CD14-positive monocyte (primary cell): ENCODE measurements around the gene USP53. TPM values are rescaled to one million over a fixed set of nuclear protein-coding genes. Genes with fewer than 3 reads are reported as not detected.

Experiments
- DNase-seq, 3 donors: peaks; one replicate each; pipeline ENCODE4 v3.0.0-alpha.2; 2011 to 2022
- H2AFZ ChIP-seq: 2 replicates; pipeline ENCODE4 v1.6.0; 2012; ENCODE audit warnings: mild to moderate bottlenecking, low read depth, low read length, inconsistent platforms; ENCODE audit not compliant: insufficient read depth, poor library complexity, severe bottlenecking
- H3K27ac ChIP-seq, 2 donors: 1 replicate in 1 of 2; 2 replicates in 1 of 2; pipeline ENCODE4 v1.5.1; 2012 to 2013; ENCODE audit warnings: low read length in 2 of 2, control low read depth in 1 of 2, inconsistent platforms in 1 of 2, low read depth in 1 of 2, mild to moderate bottlenecking in 1 of 2
- H3K27me3 ChIP-seq, 2 donors: one replicate each; pipeline versions ENCODE4 v1.6.0 to v1.6.1; 2011 to 2013; ENCODE audit warnings: low read length in 2 of 2; ENCODE audit not compliant: control insufficient read depth in 2 of 2, insufficient read depth in 2 of 2
- H3K36me3 ChIP-seq, 2 donors: replicated peaks in 1 of 2; 1 replicate in 1 of 2; 2 replicates in 1 of 2; pipeline versions ENCODE4 v1.5.1 to v1.6.1; 2012 to 2013; ENCODE audit warnings: low read length in 2 of 2, control low read depth in 1 of 2, inconsistent platforms in 1 of 2, mild to moderate bottlenecking in 1 of 2; ENCODE audit not compliant: insufficient read depth in 2 of 2, control insufficient read depth in 1 of 2
- H3K4me1 ChIP-seq, 2 donors: 1 replicate in 1 of 2; 2 replicates in 1 of 2; pipeline versions ENCODE4 v1.5.1 to v1.6.1; 2012 to 2013; ENCODE audit warnings: low read length in 2 of 2, control low read depth in 1 of 2, inconsistent platforms in 1 of 2, mild to moderate bottlenecking in 1 of 2, moderate library complexity in 1 of 2; ENCODE audit not compliant: insufficient read depth in 2 of 2, control insufficient read depth in 1 of 2
- H3K4me2 ChIP-seq: replicated peaks from 2 replicates; pipeline ENCODE3; 2012; ENCODE audit warnings: low read length, moderate library complexity, mild to moderate bottlenecking; ENCODE audit not compliant: poor library complexity, severe bottlenecking; ENCODE audit errors: extremely low read depth
- H3K4me3 ChIP-seq, 3 experiments: fragments of 200-600 bp in 1 of 3; sonication (generic) in 1 of 3; replicated peaks in 1 of 3; 1 replicate in 2 of 3; 2 replicates in 1 of 3; pipeline ENCODE4 v1.5.1; 2011 to 2013; ENCODE audit warnings: low read length in 3 of 3, mild to moderate bottlenecking in 3 of 3, control low read depth in 2 of 3, low read depth in 2 of 3, inconsistent platforms in 1 of 3, moderate library complexity in 1 of 3
- H3K79me2 ChIP-seq: 2 replicates; pipeline ENCODE4 v1.6.0; 2012; ENCODE audit warnings: mild to moderate bottlenecking, control low read depth, inconsistent platforms, low read length, moderate library complexity; ENCODE audit not compliant: insufficient read depth
- H3K9ac ChIP-seq: 2 replicates; pipeline ENCODE4 v1.6.0; 2017; ENCODE audit warnings: low read length, mild to moderate bottlenecking; ENCODE audit not compliant: insufficient read depth, poor library complexity, severe bottlenecking
- H3K9me3 ChIP-seq, 2 donors: replicated peaks in 1 of 2; 1 replicate in 1 of 2; 2 replicates in 1 of 2; pipeline versions ENCODE4 v1.5.1 to v1.6.1; 2012 to 2013; ENCODE audit warnings: low read length in 2 of 2, control low read depth in 1 of 2; ENCODE audit not compliant: control insufficient read depth in 1 of 2, insufficient read depth in 1 of 2
- H4K20me1 ChIP-seq: 2 replicates; pipeline ENCODE4 v1.6.0; 2012; ENCODE audit warnings: mild to moderate bottlenecking, low read length, control low read depth, moderate library complexity; ENCODE audit not compliant: insufficient read depth
- H3K27ac Mint-ChIP-seq, 7 donors: one replicate each; pipeline ENCODE4 v1.8.0; 2020; ENCODE audit warnings: mild to moderate bottlenecking in 7 of 7, mixed read lengths in 7 of 7, moderate library complexity in 6 of 7, inconsistent platforms in 2 of 7
- H3K27me3 Mint-ChIP-seq, 3 donors: one replicate each; pipeline ENCODE4 v1.8.0; 2021 to 2022; ENCODE audit warnings: low read depth in 3 of 3, mild to moderate bottlenecking in 3 of 3, mixed read lengths in 3 of 3, moderate library complexity in 3 of 3, inconsistent platforms in 1 of 3
- H3K36me3 Mint-ChIP-seq, 2 donors: one replicate each; pipeline ENCODE4 v1.8.0; 2020; ENCODE audit warnings: mixed read lengths in 2 of 2, inconsistent platforms in 1 of 2, mild to moderate bottlenecking in 1 of 2
- H3K4me1 Mint-ChIP-seq: one replicate; pipeline ENCODE4 v1.8.0; 2020; ENCODE audit warnings: mild to moderate bottlenecking, mixed read lengths
- H3K4me3 Mint-ChIP-seq, 2 donors: one replicate each; pipeline ENCODE4 v1.8.0; 2020; ENCODE audit warnings: mild to moderate bottlenecking in 2 of 2, mixed read lengths in 2 of 2, moderate library complexity in 1 of 2
- H3K9me3 Mint-ChIP-seq, 7 donors: one replicate each; pipeline ENCODE4 v1.8.0; 2020 to 2022; ENCODE audit warnings: mixed read lengths in 7 of 7, mild to moderate bottlenecking in 6 of 7, moderate library complexity in 6 of 7, inconsistent platforms in 2 of 7
- WGBS: methylation state at CpG from one replicate; pipeline ENCODE4 v1.1.5; 2013; ENCODE audit warnings: missing lambda C conversion rate; ENCODE audit not compliant: insufficient coverage; 5-methylcytosine and 5-hydroxymethylcytosine counted together
- intact Hi-C, 2 donors: fragments of 100-400 bp; cut with micrococcal nuclease; formaldehyde crosslinking; loops; one replicate each; pipeline versions ENCODE4 v1.15.0 to v1.15.1; 2023
- polyA plus RNA-seq, 3 donors: library from polyadenylated mRNA; depleted of rRNA in 1 of 3; unstranded in 2 of 3; stranded (reverse) in 1 of 3; fragments of 300-500 nt in 2 of 3; fragments of >200 nt in 1 of 3; fragmentation: Illumina TruSeq in 2 of 3; gene quantifications; 1 replicate in 2 of 3; 2 replicates in 1 of 3; pipeline ENCODE4 v1.2.3, GENCODE V29; 2012 to 2021
- TF ChIP-seq, protein P1 (sequence below): fragments of 200-600 bp; IDR thresholded peaks from one replicate; pipeline ENCODE4 v1.8.0; 2022; ENCODE audit warnings: antibody characterized with exemption, mild to moderate bottlenecking

The USP53 gene
- polyA plus RNA-seq, 3 donors = 0.11 to 0.44 (median 0.22) TPM

DNA sequence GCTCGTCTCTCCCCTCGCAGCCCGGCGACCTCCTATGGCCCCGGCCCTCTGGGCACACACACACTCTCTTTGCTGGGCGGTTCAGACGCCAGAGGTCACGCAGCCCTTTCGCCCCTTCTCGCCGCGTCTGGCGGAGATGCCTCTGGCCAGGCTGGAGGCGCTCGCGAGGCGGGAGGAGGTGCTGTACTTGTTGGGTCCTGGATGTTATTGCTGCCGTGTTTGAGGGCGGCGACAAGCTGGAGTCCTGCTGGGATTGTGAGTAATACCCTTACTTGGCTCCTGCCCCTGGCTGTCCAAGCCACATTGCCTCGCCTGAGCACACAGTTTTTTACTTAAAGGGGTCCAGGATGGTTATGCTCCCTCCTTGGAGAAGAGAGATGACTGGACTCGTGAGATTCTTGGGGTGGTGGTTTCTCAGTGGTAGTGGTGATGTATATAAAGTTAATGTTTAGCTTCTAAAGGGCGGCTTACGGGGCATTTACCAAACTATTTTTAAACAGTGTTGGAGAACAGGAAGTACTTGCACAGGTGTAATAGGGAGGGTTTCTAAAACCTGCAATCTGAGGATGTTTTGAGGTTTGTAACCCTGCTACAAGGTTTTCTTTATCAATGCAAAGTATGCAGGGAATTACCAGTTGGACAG is 572 bp downstream of the USP53 start:
- Mint-ChIP-seq H3K36me3 (no peaks in the 10 kb centered on the region), H3K4me3 (peak overlapping the region; percentile 93 to 96), H3K4me1 (peaks cover 34% of the 10 kb centered on the region), H3K9me3 (no peaks in the 10 kb centered on the region), H3K27ac (peak overlapping the region in 6 of 7 donors; percentile 33 to 86 (median 80)), H3K27me3 (peaks cover 7 to 18% (median 17%) of the 10 kb centered on the region in 3 donors)
- DNase-seq = peak; percentile 53 to 73 (median 56)
- peaks cover 0 to 8% of the 10 kb centered on the region in 2 donors for H3K27me3 ChIP-seq
- intact Hi-C loops = loop anchor here (10.0 kb wide), 3 partner anchors 98 to 188 kb away; no protein-coding TSS in a partner anchor
- WGBS = 0% methylated on average over 18 of the region's 24 CpGs
- H3K27ac ChIP-seq = peak overlapping the region in 1 of 2 donors; percentile 55
- peak overlapping the region; percentile 58 for H3K9ac ChIP-seq
- no peaks in the 10 kb centered on the region for H3K9me3 ChIP-seq
- H3K36me3 ChIP-seq = no peaks in the 10 kb centered on the region
- H2AFZ ChIP-seq = peak overlapping the region; percentile 75
- peak overlapping the region; percentile 55 to 84 (median 72) for H3K4me3 ChIP-seq
- H3K4me2 ChIP-seq = peak overlapping the region; percentile 83
- TF ChIP-seq, protein P1, sequence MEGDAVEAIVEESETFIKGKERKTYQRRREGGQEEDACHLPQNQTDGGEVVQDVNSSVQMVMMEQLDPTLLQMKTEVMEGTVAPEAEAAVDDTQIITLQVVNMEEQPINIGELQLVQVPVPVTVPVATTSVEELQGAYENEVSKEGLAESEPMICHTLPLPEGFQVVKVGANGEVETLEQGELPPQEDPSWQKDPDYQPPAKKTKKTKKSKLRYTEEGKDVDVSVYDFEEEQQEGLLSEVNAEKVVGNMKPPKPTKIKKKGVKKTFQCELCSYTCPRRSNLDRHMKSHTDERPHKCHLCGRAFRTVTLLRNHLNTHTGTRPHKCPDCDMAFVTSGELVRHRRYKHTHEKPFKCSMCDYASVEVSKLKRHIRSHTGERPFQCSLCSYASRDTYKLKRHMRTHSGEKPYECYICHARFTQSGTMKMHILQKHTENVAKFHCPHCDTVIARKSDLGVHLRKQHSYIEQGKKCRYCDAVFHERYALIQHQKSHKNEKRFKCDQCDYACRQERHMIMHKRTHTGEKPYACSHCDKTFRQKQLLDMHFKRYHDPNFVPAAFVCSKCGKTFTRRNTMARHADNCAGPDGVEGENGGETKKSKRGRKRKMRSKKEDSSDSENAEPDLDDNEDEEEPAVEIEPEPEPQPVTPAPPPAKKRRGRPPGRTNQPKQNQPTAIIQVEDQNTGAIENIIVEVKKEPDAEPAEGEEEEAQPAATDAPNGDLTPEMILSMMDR = no peak
- no peaks in the 10 kb centered on the region for H4K20me1 ChIP-seq
- H3K79me2 ChIP-seq = no peaks in the 10 kb centered on the region
- peaks cover 15 to 35% of the 10 kb centered on the region in 2 donors for H3K4me1 ChIP-seq

DNA sequence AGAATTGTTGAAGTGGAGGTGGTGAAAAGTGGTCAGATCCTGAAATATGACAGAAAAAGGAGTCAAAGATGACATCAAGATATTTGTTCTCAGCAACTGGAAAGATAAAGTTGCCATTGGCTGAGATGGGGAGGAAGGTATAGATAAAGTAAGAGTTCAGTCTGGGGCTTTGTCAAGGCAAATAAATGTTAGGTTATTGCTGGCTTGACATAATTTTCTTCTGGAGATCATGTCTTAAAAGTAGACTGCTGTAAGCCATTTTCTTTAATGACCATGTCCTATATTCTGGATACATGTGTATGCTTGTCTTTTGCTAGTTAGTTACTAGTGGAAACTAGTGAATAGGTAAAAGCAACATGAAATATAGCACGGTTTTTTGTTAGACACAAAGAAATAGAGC is 5.6 kb downstream of the USP53 start:
- TF ChIP-seq, protein P1 = no peak
- intact Hi-C loops = loop anchor here (10.0 kb wide), 3 partner anchors 103 to 193 kb away; no protein-coding TSS in a partner anchor
- DNase-seq = no peak
- H2AFZ ChIP-seq = no peak overlapping the region
- WGBS = no CpG with 5 or more reads among the region's 1 CpG
- Mint-ChIP-seq H3K9me3 (peaks cover 0 to 1% (median 0%) of the 10 kb centered on the region in 7 donors), H3K27me3 (peaks cover 4 to 7% (median 4%) of the 10 kb centered on the region in 3 donors), H3K36me3 (no peaks in the 10 kb centered on the region), H3K4me3 (no peak overlapping the region), H3K27ac (no peak overlapping the region), H3K4me1 (peaks cover 5% of the 10 kb centered on the region)
- no peak overlapping the region for H3K27ac ChIP-seq
- H3K9me3 ChIP-seq = no peaks in the 10 kb centered on the region
- H4K20me1 ChIP-seq = no peaks in the 10 kb centered on the region
- no peaks in the 10 kb centered on the region for H3K36me3 ChIP-seq
- peaks cover 6 to 8% of the 10 kb centered on the region in 2 donors for H3K4me1 ChIP-seq
- no peaks in the 10 kb centered on the region for H3K79me2 ChIP-seq
- no peak overlapping the region for H3K4me2 ChIP-seq
- no peak overlapping the region for H3K4me3 ChIP-seq
- peaks cover 0 to under 1% of the 10 kb centered on the region in 2 donors for H3K27me3 ChIP-seq
- no peak overlapping the region for H3K9ac ChIP-seq
